GM12874 (cell line): ENCODE measurements around the gene MAP1LC3B2.

Experiments
- TF ChIP-seq, protein P1 (sequence below): IDR thresholded peaks from 2 replicates; pipeline ENCODE4 v1.5.1; 2011; ENCODE audit warnings: low read depth, mild to moderate bottlenecking, control low read depth, low read length, moderate library complexity; ENCODE audit not compliant: insufficient read depth

The MAP1LC3B2 gene

DNA sequence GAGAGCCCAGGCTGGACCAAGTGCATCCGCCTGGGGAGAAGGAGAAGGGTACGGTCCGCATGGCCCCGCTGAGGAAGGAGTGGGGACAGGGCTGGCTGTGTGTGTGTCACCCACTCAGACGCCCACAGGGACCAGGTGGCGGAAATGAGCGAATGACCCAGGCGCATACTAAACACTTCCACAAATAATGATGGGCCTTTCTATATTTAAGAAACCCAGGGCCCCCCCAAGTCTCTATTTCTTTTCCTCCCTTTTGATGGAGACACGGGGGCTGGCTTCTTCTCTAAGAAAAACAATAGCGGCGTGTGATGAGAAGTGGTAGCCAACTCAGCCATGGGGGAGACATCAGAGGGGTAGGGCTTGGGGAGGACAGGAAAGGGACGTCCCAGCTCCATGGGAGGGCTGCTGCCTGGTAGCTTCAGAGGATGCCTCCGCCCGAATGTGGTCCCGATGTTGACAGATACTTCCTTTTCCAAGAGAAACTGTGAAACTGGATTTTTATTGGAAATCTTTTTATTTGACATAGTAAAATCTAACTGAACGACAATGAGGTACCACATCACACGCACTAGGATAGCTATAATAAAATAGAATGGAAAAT, 6.3 kb upstream of the MAP1LC3B2 start:
- TF ChIP-seq, protein P1, sequence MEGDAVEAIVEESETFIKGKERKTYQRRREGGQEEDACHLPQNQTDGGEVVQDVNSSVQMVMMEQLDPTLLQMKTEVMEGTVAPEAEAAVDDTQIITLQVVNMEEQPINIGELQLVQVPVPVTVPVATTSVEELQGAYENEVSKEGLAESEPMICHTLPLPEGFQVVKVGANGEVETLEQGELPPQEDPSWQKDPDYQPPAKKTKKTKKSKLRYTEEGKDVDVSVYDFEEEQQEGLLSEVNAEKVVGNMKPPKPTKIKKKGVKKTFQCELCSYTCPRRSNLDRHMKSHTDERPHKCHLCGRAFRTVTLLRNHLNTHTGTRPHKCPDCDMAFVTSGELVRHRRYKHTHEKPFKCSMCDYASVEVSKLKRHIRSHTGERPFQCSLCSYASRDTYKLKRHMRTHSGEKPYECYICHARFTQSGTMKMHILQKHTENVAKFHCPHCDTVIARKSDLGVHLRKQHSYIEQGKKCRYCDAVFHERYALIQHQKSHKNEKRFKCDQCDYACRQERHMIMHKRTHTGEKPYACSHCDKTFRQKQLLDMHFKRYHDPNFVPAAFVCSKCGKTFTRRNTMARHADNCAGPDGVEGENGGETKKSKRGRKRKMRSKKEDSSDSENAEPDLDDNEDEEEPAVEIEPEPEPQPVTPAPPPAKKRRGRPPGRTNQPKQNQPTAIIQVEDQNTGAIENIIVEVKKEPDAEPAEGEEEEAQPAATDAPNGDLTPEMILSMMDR, result no peak

GRCh38 chr12:116556356-116556952, 2.7 kb upstream of the MAP1LC3B2 start:
- TF ChIP-seq, protein P1, result no peak

DNA sequence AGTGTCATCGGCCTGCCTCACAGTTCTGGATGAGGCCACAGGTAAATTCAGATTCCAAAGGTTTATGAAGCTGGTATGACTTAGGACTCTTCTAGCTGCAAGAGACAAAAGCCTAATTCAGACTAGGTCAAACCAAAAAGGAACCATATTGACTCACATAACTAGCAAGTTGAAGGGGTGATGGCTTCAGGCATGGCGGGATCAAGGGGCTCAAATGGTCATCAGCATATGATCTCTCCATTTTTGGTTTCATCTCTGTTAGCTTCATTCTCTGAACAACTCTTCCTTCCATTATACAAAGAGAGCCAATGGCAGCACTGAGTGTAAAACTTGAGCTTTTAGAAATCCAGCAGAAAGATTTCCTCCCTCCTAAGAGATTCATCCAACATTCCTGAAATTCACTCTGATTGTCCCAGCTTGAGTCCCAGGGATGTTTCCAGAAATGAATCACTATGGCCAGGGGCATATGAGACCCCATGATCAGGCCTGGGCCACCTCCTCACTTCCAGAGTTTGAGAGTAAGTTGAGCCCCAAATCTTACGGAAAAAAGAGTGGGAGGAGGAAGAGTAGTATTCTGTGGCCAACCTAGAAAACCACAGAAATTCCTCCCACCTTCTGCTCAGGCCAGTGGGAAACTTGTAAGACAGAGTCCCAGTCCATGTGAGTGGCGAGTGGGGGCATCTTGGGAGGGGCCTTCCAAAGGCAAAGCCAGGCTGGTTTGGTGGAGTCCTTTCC, 2.0 kb upstream of the MAP1LC3B2 start:
- TF ChIP-seq, protein P1, result no peak

DNA sequence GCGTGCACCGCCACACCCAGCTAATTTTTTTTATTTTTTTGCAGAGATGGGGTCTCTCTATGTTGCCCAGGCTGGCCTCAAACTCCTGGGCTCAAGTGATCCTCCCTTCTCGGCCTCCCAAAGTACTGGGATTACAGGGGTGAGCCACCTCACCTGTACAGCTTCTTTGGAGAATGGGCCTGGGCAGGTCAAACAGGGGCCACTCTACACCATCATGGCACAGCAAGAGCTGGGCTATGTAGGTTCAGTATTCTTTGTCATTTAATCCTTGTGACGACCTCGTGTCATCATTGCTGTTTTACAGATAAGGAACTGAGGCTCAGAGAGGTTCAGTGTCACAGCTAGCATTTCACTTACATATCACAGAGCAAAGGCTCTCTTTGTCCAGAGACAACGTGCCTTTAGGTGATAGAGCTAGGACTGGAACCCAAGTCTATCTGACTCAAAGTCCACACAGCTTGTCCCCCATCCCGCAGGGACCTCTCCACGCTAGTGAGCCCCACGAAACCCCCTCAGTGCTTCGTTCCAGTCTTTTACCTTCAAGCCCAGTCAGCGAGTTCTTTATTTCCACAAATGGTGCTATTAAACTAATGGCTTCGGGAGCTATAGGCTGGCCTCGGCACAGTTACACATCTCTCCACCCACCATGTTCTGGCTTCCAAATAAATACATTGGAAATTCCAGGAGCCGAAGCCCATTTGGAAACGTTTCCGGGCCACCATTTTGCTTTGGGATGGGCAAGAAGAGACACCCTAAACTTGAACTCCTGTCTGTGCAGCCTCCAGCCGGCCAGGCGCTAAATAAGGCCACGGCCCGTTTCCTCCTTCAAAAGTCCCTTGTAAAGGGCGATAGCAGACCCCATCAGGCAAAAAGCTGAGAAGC, 660 bp upstream of the MAP1LC3B2 start:
- TF ChIP-seq, protein P1, result no peak

DNA sequence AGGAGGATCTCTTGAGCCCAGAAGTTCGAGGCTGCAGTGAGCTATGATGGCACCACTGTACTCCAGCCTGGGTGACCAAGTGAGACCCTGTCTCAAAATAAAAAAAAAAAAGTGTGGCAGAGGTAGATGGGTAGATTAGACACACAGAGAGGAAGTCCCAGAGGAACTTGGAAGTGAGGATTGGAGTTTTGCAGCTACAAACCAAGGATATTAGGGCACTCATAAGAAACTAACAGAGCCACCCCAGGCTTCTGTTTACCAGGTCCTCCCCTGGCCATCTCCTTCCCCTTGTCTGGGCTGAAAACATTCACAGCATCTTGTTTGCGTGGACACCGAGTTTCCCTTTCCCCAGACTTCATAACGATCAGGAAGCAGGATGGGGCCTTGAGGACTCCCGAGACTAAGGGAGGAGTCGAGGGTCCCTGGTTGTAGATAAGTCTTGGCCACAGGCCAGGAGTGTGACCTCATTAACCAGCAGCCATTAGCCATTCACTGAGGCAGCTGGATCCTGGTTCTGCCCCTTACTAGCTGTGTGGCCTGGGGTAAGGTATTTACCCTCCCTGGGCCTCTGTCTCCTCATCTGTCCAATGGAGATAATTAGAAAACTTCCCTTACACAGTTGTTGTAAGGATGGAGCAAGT, 2.1 kb downstream of the MAP1LC3B2 start:
- TF ChIP-seq, protein P1, result no peak

DNA sequence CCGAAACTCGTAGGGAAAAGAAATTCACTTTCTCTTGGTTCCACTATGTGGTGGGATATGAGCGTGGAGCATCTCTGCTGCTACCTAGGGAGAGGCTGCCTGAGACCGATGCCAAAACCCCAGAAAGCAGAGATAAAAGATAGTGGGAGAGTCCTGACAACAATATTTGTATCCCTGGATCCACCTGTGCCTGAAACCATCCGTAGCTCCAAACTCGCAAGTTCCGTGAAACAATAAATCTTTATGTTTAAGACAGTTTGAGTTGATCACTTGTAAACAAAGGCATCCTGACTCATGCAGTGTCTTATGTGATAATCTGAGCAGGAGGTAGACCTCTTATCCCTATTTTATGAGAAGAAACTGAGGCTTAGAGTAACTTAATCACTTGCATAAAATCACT, 2.9 kb downstream of the MAP1LC3B2 start:
- TF ChIP-seq, protein P1, result no peak
